Stomach (tissue), 4 donors: Measurements from ENCODE around the gene NKX2-2.

Source experiments
- CTCF ChIP-seq, 7 experiments: fragments of 450-650 bp in 4 of 7; fragments of 200-600 bp in 3 of 7; sonication (generic) in 3 of 7; IDR thresholded peaks; one replicate each; pipeline ENCODE4 v1.5.1; 2016 to 2019; ENCODE audit warnings: antibody characterized with exemption in 7 of 7, control low read depth in 2 of 7, mild to moderate bottlenecking in 1 of 7
- EP300 ChIP-seq: sonication (generic); formaldehyde crosslinking; IDR thresholded peaks from one replicate; pipeline ENCODE4 v1.6.1; 2017; ENCODE audit warnings: antibody characterized with exemption
- POLR2A ChIP-seq, 4 donors: fragments of 450-650 bp; IDR thresholded peaks; one replicate each; pipeline ENCODE4 v1.6.1; 2016; ENCODE audit warnings: antibody characterized with exemption in 4 of 4, control low read depth in 2 of 4, mild to moderate bottlenecking in 1 of 4, moderate library complexity in 1 of 4
- POLR2AphosphoS5 ChIP-seq, 3 donors: sonication (generic); formaldehyde crosslinking; IDR thresholded peaks; one replicate each; pipeline ENCODE4 v1.6.1; 2016; ENCODE audit warnings: antibody characterized with exemption in 3 of 3

GRCh38 chr20:21490105-21490504, 23.8 kb downstream of the NKX2-2 start:
- TF ChIP-seq POLR2A (IDR thresholded peaks at IDR 0.05) (no peak), CTCF (IDR thresholded peaks at IDR 0.05) (no peak), EP300 (no peak), POLR2AphosphoS5 (IDR thresholded peaks at IDR 0.05) (no peak)
